HG03354 (cell line): Measurements from ENCODE around the gene LBP.
"Not testable (repeated sequence)": the region's sequence is repeated elsewhere in the genome, so short reads cannot be mapped to it uniquely, and the experiment has no call there.

Experiments used
- ATAC-seq: cut with Tn5 transposase; IDR thresholded peaks from one replicate; pipeline ENCODE4 v1.9.1; 2021; ENCODE audit warnings: mild to moderate bottlenecking; ENCODE audit not compliant: unreplicated experiment, poor library complexity, severe bottlenecking

Gene LBP

GRCh38 chr20:38386851-38387250 is 40.6 kb downstream of the LBP start:
- no peak for ATAC-seq

- no peak for ATAC-seq
These were observed 41.7 kb downstream of the LBP start for GRCh38 chr20:38387953-38388352.

GRCh38 chr20:38392356-38392755 is 46.1 kb downstream of the LBP start:
- no peak for ATAC-seq

GRCh38 chr20:38393259-38393658 is 47.0 kb downstream of the LBP start:
- no peak for ATAC-seq

GRCh38 chr20:38395165-38395564 is 48.9 kb downstream of the LBP start:
- ATAC-seq: no peak

GRCh38 chr20:38395751-38396395 is 49.6 kb downstream of the LBP start:
- ATAC-seq: not testable (repeated sequence)

GRCh38 chr20:38402089-38402488 is 55.8 kb downstream of the LBP start:
- ATAC-seq: no peak

GRCh38 chr20:38402816-38403215 is 56.5 kb downstream of the LBP start:
- no peak for ATAC-seq

- no peak for ATAC-seq
These were observed 57.7 kb downstream of the LBP start for GRCh38 chr20:38404016-38404415.

- ATAC-seq: no peak
These were observed 58.9 kb downstream of the LBP start for GRCh38 chr20:38405132-38405531.

GRCh38 chr20:38406476-38406875 is 60.2 kb downstream of the LBP start:
- ATAC-seq: no peak

GRCh38 chr20:38407321-38407720 is 61.0 kb downstream of the LBP start:
- ATAC-seq: no peak

- not testable (repeated sequence) for ATAC-seq
These were observed 61.5 kb downstream of the LBP start for GRCh38 chr20:38407822-38408221.

- ATAC-seq: no peak
These were observed 66.7 kb downstream of the LBP start for GRCh38 chr20:38412877-38413577.

- ATAC-seq: no peak
These were observed 68.6 kb downstream of the LBP start for GRCh38 chr20:38414769-38415450.

- no peak for ATAC-seq
These were observed 72.4 kb downstream of the LBP start for GRCh38 chr20:38418509-38419204.

GRCh38 chr20:38420388-38421085 is 74.3 kb downstream of the LBP start:
- ATAC-seq: no peak

GRCh38 chr20:38421915-38422314 is 75.6 kb downstream of the LBP start:
- ATAC-seq: no peak

- ATAC-seq: no peak
These were observed 77.3 kb downstream of the LBP start for GRCh38 chr20:38423541-38423940.

GRCh38 chr20:38424401-38424800 is 78.1 kb downstream of the LBP start:
- ATAC-seq: no peak
